Stimulated activated effector memory CD8-positive, alpha-beta T cell treated with anti-CD3 and anti-CD28 coated beads, Interleukin-12 subunit alpha, Interleukin-12 subunit beta, amount 100 ng/mL, for 72 hours (primary cell): Measurements from ENCODE around the gene CP.
A peak's percentile ranks its signal among the peaks of the same experiment; 100 is the strongest.

Source experiments
- ATAC-seq: fragments of 150-1000 bp; cut with Tn5 transposase; 2 replicates; pipeline ENCODE4 v1.10.0; 2021
- DNase-seq, 2 donors: peaks; one replicate each; pipeline ENCODE4 v3.0.0; 2021 to 2022; ENCODE audit warnings: low spot score in 2 of 2
- H3K27ac Mint-ChIP-seq: one replicate; pipeline ENCODE4 v1.8.0; 2022; ENCODE audit warnings: mild to moderate bottlenecking, mixed read lengths
- H3K36me3 Mint-ChIP-seq: one replicate; pipeline ENCODE4 v1.8.0; 2022; ENCODE audit warnings: mild to moderate bottlenecking, mixed read lengths
- H3K4me1 Mint-ChIP-seq: one replicate; pipeline ENCODE4 v1.8.0; 2022; ENCODE audit warnings: mixed read lengths
- H3K4me3 Mint-ChIP-seq: one replicate; pipeline ENCODE4 v1.8.0; 2022; ENCODE audit warnings: mild to moderate bottlenecking, mixed read lengths
- H3K9me3 Mint-ChIP-seq: one replicate; pipeline ENCODE4 v1.8.0; 2022; ENCODE audit warnings: mixed read lengths

Gene CP

DNA sequence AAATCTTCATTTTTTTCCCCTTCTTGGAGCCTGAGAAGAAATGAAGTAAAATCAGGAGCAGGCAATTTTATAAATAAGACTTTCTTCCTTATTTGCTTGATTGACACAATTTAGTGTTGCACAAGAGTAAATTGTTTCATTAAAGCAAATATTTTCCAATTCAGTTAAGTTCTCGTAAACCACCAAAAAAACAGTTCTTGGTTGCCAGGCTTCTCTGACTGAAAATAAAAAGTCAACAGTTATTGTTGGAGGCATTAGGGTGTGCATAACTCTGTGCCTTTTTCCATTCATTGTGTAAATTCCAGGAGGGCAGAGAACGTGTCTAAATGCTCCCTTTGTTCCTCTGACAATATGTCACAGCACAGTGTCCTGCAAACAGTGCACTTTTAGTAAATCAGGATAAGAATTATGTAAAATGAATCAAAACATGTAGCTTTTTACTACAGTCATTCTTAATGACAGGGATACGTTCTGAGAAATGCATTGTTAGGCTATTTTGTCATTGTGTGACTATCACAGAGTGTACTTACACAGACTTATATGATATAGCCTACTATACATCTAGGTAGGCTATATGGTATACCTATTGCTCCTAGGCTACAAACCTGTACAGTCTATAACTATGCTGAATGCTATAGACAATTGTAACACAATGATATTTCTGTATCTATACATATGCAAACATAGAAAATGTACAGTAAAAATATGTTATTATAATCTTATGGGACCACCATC, at the start of gene CP:
CP (minus strand) TSS at position 47 of the 735 bp plus-strand sequence; CDS start at position 10, 37 bp downstream.
- no peak for ATAC-seq
- Mint-ChIP-seq H3K4me1 (peaks cover 27% of the 10 kb centered on the region), H3K4me3 (no peak within 1 kb of the TSS), H3K27ac (no peak within 1 kb of the TSS), H3K9me3 (peaks cover 3% of the 10 kb centered on the region), H3K36me3 (no peaks in the 10 kb centered on the region)
- DNase-seq: no peak

DNA sequence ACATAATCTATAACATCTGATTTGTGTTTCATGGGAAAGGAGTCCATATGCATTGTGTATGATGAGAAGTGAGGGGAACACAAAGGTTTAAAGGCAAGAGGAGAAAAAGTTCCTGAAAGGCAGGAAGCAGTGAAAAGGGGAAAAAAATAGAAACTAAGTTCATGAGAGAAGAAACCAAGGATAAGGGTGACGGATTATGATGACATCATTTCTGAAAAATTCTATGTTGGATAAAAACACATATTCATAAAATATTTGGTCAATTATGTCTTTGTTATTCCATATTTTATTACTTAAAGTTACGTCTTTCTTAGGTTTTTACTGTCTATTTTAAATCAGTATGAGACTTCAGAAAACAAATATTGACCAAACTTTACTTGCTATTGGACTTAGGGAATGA, 48.6 kb upstream of the CP start:
- Mint-ChIP-seq H3K4me1 (no peaks in the 10 kb centered on the region), H3K36me3 (no peaks in the 10 kb centered on the region), H3K4me3 (no peak overlapping the region), H3K9me3 (no peaks in the 10 kb centered on the region), H3K27ac (no peak overlapping the region)
- no peak for DNase-seq
- no peak for ATAC-seq

DNA sequence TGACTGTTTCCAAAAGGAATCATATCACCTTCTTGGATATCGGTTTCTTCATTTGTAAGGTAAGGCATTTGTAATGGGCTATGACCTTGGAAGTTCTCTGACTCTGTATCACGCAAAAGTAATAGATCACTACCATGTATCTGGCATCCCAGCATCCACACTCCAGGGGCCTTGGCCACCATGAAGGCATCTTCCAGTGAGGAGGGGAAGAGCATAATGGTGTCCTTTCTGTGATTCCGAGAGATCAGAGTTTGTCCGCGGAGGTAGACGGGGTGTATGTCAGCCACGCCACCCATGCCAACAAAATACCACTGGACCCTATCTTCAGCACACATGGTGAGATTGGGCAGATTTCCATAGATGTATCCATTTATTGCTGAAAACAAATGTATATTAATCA, 48.1 kb upstream of the CP start:
- H3K4me3 Mint-ChIP-seq: no peak overlapping the region
- ATAC-seq (no peak), DNase-seq (no peak)
- no peaks in the 10 kb centered on the region for H3K9me3 Mint-ChIP-seq
- no peaks in the 10 kb centered on the region for H3K4me1 Mint-ChIP-seq
- H3K36me3 Mint-ChIP-seq: no peaks in the 10 kb centered on the region
- no peak overlapping the region for H3K27ac Mint-ChIP-seq

DNA sequence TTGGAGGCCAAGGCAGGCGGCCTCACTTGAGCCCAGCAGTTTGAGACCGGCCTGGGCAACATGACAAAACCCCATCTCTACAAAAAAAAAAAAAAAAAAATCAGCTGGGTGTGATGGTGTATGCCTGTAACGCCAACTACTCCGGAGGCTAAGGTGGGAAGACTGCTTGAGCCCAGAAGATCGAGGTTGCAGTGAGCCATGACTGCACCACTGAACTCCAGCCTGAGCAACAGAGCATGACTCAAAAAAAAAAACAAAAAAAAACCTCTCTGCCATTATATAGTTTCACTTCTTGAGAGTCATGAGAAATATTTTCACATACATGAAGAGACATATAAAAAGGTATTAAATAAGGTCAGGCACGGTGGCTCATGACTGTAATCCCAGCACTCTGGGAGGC, 45.9 kb upstream of the CP start:
- Mint-ChIP-seq H3K4me3 (no peak overlapping the region), H3K9me3 (no peaks in the 10 kb centered on the region), H3K27ac (no peak overlapping the region), H3K4me1 (no peaks in the 10 kb centered on the region), H3K36me3 (no peaks in the 10 kb centered on the region)
- DNase-seq (no peak), ATAC-seq (peak; percentile 42)

DNA sequence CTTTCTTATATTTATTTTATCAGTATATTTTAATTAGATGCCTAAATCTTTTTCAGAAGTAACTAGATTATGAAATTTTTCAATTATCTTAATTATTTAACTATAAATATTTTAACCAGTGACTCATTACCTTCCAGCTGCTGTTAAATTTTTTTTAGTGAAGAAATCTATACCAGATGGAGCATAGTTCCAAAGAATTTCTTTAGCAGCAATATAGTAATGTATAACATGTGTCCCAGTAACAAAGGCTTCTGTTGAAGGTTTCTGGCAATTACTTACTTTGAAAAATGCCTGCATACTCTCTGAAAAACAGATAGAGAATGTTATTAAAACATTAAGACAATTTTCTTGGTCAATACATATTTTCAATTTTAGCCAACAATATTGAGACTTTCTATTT, 45.1 kb upstream of the CP start:
- no peak overlapping the region for H3K4me3 Mint-ChIP-seq
- ATAC-seq: no peak
- no peaks in the 10 kb centered on the region for H3K4me1 Mint-ChIP-seq
- no peak for DNase-seq
- no peaks in the 10 kb centered on the region for H3K36me3 Mint-ChIP-seq
- H3K9me3 Mint-ChIP-seq: no peaks in the 10 kb centered on the region
- H3K27ac Mint-ChIP-seq: no peak overlapping the region

DNA sequence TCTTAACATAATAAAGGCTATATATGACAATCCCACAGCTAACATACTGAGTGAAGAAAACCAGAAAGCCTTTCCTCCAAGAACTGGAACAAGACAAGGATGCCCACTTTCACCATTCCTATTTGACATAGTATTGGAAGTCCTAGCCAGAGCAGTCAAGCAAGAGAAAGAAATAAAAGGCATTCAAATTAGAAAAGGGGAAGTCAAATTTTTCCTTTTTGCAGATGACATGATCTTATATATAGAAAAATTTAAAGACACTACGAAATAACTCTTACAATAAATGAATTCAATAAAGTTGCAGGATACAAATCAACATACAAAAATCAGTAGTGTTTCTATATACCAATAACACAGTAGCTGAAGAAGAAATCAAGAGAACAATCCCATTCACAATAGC, 42.2 kb upstream of the CP start:
- Mint-ChIP-seq H3K4me1 (no peaks in the 10 kb centered on the region), H3K4me3 (no peak overlapping the region), H3K9me3 (no peaks in the 10 kb centered on the region), H3K36me3 (no peaks in the 10 kb centered on the region), H3K27ac (no peak overlapping the region)
- ATAC-seq: no peak
- DNase-seq: no peak

DNA sequence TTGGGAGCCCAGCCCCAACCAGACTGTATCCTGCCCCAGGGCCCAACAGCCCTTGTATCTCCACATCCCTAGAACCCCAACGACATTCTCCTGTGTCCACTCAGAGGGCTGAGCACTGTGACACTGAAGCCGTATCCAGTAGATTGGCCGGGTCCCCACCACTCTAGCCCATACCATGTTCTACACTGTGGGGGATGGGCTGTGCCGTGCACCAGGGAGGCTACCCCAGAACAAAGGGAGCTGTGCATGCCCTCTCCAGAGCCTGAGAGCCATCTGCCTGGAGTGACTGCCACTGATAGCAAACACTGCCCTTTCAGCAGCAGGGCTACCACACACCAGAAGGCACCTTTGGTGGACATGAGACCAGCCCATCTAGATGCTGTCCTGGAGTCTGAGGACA, 37.1 kb upstream of the CP start:
- Mint-ChIP-seq H3K9me3 (no peaks in the 10 kb centered on the region), H3K27ac (no peak overlapping the region), H3K4me1 (no peaks in the 10 kb centered on the region), H3K4me3 (no peak overlapping the region), H3K36me3 (no peaks in the 10 kb centered on the region)
- no peak for DNase-seq
- peak; percentile 31 for ATAC-seq

DNA sequence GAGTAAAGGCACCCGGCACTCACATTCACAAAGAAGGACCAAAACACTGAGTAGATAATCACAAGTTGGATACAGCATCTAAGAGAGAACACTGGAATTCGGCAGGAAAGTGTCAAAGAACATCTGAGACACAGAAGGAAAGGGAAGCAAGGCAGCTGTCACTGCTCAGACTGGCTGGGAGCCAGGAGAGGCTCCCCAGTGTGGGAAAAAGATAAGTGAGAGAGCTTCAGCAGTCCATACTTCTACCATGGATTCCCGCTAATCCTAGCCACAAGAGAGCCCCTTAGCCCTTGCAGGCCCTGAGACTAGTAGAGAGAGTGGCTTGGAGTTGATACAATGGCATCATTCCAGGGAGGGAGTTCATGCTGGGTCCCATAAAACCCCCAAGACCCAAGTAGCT, 36.7 kb upstream of the CP start:
- Mint-ChIP-seq H3K9me3 (no peaks in the 10 kb centered on the region), H3K36me3 (no peaks in the 10 kb centered on the region), H3K27ac (no peak overlapping the region), H3K4me3 (no peak overlapping the region), H3K4me1 (no peaks in the 10 kb centered on the region)
- ATAC-seq (no peak), DNase-seq (no peak)

DNA sequence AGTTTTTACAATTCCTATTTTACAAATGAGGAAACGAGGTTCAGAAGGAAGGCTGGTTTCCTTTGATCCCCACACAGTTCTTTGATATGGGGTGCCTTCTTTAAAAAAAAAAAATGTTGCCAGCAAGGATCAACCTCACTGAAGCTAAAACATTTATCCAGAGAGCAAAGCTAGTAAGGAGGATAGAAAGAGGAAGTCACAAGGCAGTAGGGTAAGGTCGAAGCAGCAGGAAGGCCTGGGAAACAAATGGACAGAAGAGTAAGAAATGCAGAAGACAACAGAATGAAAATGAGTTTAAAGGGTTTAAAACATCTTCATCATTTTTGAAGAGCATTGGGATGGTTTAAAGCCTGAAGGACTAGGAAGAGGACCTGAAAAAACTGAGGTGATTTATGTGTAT, 30.6 kb upstream of the CP start:
- Mint-ChIP-seq H3K36me3 (no peaks in the 10 kb centered on the region), H3K9me3 (no peaks in the 10 kb centered on the region), H3K4me3 (no peak overlapping the region), H3K27ac (no peak overlapping the region), H3K4me1 (peaks cover 10% of the 10 kb centered on the region)
- no peak for ATAC-seq
- DNase-seq: no peak

DNA sequence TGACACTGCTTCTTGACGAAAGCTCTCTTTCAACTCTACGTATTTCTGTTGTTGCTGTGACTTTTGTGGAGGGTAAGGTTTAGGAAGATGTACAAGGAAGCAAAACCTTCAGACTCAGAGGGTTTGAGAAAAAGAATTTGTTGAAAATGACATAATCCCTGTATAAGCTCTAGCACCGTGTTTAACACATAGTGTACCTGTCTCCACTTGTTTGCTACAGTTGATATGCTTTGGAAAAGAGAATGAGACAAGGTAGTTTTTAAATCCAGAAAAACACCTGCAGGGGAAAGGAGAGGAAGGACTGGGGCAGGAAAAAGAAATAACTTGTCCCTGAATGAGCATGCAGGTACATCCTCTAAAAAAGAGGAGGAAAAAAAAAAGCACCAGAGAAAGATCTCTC, 29.6 kb upstream of the CP start:
- no peaks in the 10 kb centered on the region for H3K9me3 Mint-ChIP-seq
- H3K4me3 Mint-ChIP-seq: no peak overlapping the region
- no peak for ATAC-seq
- no peak for DNase-seq
- no peaks in the 10 kb centered on the region for H3K36me3 Mint-ChIP-seq
- peaks cover 14% of the 10 kb centered on the region for H3K4me1 Mint-ChIP-seq
- no peak overlapping the region for H3K27ac Mint-ChIP-seq

DNA sequence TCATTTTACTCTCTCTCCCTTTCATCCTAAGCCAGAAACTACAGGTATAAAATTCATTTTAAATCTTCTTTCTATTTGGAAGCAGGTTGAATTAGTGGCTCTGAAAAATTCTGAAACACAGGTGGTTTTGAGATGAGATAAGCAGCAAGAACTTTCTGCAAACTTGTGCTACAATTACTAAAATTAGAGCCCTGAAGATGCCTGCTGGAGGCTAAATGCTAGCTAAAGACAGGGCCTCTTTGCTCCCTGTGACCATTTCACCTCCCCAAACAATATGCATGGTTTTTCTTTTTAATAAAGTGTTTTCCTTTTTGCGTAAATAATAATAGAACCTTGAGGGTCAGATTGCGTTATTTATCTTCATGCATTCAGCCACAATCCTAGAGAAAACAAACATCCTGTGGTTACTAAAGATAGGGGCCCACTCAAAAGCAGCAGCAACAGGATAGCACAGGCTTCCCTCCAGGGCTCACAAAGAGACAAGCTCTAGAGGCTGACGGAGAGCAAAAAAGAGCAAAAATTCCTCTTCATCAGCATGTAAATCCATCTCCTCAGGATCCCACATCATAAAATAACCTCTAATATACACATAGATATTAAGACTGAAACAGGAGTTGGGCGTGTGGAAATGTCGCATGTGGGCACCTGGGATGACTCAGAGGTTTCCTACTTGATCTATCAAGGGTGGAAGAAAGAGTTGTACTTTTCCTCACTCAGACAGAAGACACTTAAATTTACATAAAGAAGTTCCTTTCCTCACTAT, 26.5 kb upstream of the CP start:
- peaks cover 21% of the 10 kb centered on the region for H3K4me1 Mint-ChIP-seq
- DNase-seq (no peak), ATAC-seq (peak; percentile 87)
- H3K36me3 Mint-ChIP-seq: no peaks in the 10 kb centered on the region
- no peak overlapping the region for H3K27ac Mint-ChIP-seq
- H3K4me3 Mint-ChIP-seq: no peak overlapping the region
- H3K9me3 Mint-ChIP-seq: no peaks in the 10 kb centered on the region

DNA sequence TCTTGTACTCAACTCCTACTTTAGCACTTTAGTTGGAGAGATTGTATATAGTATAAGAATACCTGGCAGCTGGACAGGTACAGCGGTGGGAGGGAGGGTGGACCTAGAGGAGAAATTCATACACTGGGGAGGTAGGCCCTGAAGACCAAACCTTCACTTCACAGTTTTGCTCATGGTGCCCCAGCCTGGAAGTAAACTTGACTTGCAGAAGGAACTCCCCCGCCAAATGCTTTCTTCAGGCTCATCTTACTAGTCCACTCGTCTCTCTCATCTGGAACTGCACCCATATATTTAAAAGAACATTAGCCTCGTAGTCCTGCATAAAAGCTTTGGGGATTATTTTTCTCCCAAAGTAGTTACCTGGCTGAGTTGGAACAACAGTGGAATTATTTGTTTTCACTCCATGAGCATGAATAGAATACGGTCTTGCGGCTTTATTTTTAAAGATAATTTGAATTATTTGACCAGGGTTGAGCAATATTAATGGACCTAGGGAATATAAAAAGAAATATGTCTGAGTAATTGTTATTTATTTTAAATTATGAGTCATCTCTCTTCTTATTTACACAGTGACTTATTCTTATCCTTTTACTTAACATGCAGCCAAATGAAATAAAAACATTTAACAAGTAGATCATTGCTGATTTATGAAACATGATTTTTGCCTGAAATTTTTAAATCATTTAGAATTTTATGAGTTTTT, 25.5 kb upstream of the CP start:
- Mint-ChIP-seq H3K4me1 (peaks cover 21% of the 10 kb centered on the region), H3K27ac (no peak overlapping the region), H3K4me3 (no peak overlapping the region), H3K9me3 (no peaks in the 10 kb centered on the region), H3K36me3 (no peaks in the 10 kb centered on the region)
- ATAC-seq (no peak), DNase-seq (no peak)

DNA sequence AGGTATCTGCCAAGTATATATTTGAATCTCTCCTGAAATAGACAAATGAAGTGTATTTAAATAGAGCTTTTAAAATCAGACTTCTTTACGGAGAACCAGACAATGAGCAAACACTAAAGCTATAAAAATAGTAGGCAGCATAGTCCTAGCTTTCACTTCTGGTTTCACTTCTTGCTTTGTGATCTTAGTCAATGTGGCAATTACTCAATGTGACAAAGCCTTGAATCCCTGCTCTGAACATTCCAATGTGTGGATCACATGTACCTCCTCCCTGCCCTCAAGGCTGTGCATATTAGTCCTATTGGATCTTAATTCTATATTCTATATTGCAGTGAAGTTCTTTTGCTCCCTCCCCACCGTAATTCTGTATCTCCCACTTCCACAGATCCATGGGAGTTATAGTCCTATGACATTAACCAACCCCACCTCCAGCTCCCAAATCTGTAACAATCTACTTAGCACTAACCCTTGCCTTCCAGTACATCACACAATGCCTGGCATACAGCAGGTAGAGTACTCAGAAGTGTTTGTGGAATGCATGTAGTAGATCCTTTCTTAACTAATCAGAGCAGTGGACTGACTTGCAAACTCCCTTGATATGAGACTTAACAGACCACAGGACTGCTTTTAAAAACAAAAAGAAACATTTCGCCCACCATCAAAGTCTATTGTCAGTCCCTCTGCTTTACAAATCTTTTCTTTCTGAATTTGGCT, 24.3 kb upstream of the CP start:
- Mint-ChIP-seq H3K27ac (no peak overlapping the region), H3K4me3 (no peak overlapping the region), H3K36me3 (no peaks in the 10 kb centered on the region), H3K4me1 (peaks cover 21% of the 10 kb centered on the region), H3K9me3 (no peaks in the 10 kb centered on the region)
- ATAC-seq: peak; percentile 71
- no peak for DNase-seq

DNA sequence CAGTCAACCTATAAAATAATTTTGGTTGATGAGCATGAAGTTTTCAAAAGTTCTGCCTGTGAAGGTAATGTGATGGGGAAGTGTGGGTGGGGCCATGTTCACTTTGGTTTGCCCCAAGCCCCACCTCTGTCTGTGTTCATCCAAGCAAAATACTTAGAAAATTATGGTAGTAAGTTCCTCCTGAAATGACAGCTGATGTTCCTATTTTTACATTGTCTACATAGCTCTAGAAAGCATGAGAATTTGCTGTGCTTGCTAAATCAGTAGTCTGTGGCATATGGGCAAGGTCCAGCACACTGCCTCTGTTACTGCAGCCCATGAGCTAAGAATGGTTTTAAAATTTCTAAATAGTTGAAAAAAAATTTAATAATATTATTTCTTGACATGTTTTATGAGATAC, 21.9 kb upstream of the CP start:
- no peaks in the 10 kb centered on the region for H3K36me3 Mint-ChIP-seq
- peak; percentile 51 for ATAC-seq
- H3K4me1 Mint-ChIP-seq: peaks cover 17% of the 10 kb centered on the region
- no peaks in the 10 kb centered on the region for H3K9me3 Mint-ChIP-seq
- no peak overlapping the region for H3K27ac Mint-ChIP-seq
- no peak for DNase-seq
- no peak overlapping the region for H3K4me3 Mint-ChIP-seq

DNA sequence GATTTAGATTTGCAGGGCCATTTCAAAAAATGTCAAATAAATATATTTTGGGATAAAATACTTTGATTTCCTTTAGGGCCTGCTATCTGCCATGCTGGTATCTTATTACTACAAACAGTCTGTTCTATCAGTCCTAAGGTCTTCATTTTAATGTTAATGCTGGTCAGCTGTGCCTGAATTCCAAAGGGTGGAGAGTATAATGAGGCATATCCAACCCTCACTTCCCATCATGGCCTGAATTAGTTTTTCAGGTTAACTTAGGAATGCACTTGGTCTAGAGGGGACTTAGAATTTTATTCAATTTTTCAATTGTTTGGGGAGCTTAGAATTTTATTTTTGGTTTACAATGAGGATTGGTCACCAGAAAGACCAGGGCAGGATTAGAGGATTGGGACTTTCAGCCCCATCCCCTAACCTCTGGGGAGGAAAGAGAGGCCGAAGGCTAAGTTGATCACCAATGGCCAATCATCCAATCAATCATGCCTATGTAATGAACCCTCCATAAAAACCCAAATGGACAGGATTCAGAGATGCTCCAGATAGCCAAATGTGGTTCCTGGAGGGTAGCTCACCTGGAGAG, 17.8 kb upstream of the CP start:
- Mint-ChIP-seq H3K27ac (no peak overlapping the region), H3K36me3 (no peaks in the 10 kb centered on the region), H3K4me3 (no peak overlapping the region), H3K9me3 (no peaks in the 10 kb centered on the region), H3K4me1 (no peaks in the 10 kb centered on the region)
- no peak for DNase-seq
- no peak for ATAC-seq
